Measurements from ENCODE around the gene PCDH1.

Gene PCDH1

DNA sequence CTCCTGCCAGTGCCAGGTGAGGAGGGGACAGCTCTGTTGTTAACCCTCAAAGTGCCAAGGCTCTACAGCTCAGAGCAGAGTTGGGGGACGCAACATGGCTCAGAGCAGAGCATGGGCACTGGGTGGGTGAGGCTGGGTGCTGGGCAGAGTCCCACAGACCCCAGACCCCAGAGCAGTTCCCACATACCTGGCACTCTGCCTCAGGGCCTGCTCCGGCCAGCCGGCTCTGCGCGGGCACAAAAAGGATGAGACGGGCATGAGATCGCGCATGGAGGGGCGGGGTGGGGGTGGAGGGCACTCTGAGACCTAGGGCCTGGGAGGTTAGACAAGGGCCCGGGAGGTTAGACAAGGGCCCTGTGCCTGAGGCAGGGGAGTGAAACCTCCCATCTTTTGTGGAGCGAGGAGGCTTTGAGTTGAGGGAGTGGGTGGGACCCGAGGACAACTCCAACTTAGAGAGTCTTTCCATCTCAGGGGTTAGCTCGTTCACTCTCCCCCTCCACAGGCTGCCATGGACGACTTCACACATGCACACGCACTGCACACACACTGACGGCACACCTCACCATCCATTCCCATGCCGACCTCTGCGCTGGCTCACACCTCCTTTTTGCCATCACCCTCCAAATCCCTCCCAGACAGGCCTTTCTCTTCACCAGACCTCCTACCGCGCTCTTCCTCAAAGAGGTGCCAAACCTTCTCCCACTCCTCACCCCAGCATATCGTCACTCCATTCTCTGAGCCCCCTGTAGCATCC is 22.0 kb downstream of the PCDH1 start:
- peaks cover 14% of the 10 kb centered on the region; the same call in 1 of the 2 replicates for H3K27me3 ChIP-seq (ENCODE audit: low read depth, low read length)
- no peaks in the 10 kb centered on the region for H3K9me3 ChIP-seq (ENCODE audit: insufficient read depth, low read length)
- H3K4me3 ChIP-seq (ENCODE audit: low read length): no peak overlapping the region
- TF ChIP-seq, protein P1, sequence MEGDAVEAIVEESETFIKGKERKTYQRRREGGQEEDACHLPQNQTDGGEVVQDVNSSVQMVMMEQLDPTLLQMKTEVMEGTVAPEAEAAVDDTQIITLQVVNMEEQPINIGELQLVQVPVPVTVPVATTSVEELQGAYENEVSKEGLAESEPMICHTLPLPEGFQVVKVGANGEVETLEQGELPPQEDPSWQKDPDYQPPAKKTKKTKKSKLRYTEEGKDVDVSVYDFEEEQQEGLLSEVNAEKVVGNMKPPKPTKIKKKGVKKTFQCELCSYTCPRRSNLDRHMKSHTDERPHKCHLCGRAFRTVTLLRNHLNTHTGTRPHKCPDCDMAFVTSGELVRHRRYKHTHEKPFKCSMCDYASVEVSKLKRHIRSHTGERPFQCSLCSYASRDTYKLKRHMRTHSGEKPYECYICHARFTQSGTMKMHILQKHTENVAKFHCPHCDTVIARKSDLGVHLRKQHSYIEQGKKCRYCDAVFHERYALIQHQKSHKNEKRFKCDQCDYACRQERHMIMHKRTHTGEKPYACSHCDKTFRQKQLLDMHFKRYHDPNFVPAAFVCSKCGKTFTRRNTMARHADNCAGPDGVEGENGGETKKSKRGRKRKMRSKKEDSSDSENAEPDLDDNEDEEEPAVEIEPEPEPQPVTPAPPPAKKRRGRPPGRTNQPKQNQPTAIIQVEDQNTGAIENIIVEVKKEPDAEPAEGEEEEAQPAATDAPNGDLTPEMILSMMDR (IDR thresholded peaks at IDR 0.05; ENCODE audit: low read depth, low read length): no peak
- TF ChIP-seq EZH2phosphoT487 (IDR thresholded peaks at IDR 0.05; ENCODE audit: low read depth): no peak
- no peaks in the 10 kb centered on the region for H3K79me2 ChIP-seq (ENCODE audit: low read length)
- H2AFZ ChIP-seq (ENCODE audit: low read depth, low read length): no peak overlapping the region
- H3K36me3 ChIP-seq (replicated peaks; ENCODE audit: low read depth, low read length): no peaks in the 10 kb centered on the region
- H3K27ac ChIP-seq (ENCODE audit: low read length): no peak overlapping the region
- H4K20me1 ChIP-seq (ENCODE audit: insufficient read depth, low read length): no peaks in the 10 kb centered on the region
- H3K4me1 ChIP-seq (ENCODE audit: low read length): no peaks in the 10 kb centered on the region
- no peak overlapping the region for H3K9ac ChIP-seq (ENCODE audit: low read length)
- H3K4me2 ChIP-seq (ENCODE audit: low read length): no peak overlapping the region

DNA sequence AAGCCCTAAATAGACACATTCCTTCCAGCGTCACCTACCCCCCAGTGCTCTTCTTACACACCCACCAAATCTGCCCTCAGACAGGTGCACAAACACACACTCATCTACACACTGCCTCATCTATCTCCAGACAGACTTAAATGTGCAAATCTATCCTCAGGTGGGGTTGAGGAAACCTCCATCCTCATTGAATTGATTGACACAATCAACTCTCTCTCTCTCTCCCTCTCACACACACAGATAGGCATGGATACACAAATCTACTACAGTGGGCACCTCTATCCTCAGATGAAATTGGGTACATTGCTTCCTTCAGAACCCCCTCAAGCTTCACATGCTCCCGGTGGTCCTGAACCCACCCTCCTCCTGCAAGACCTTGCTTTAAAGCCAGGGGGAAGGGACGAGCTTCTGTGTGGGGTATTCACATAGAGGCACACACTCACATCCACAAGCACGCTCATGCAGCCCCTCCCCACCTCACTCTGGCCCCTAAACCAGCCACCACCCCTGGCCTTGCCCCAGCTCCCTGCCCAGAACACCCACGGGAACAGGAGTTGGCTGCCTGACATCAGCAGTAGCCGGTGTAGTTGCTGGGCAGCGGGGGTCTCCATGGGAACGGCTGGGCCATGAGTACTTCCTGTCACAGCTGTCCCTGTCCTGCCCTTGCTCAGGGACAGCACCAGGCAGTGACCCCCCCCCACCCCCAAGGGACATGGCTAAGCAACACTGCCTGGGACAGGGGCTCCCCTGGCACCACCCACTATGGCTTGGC is 22.8 kb downstream of the PCDH1 start:
- no peaks in the 10 kb centered on the region for H4K20me1 ChIP-seq (ENCODE audit: insufficient read depth, low read length)
- H2AFZ ChIP-seq (ENCODE audit: low read depth, low read length): no peak overlapping the region
- no peaks in the 10 kb centered on the region for H3K9me3 ChIP-seq (ENCODE audit: insufficient read depth, low read length)
- H3K9ac ChIP-seq (ENCODE audit: low read length): no peak overlapping the region
- H3K4me2 ChIP-seq (ENCODE audit: low read length): no peak overlapping the region
- no peak overlapping the region for H3K4me3 ChIP-seq (ENCODE audit: low read length)
- peaks cover 4% of the 10 kb centered on the region; the same call in 1 of the 2 replicates for H3K4me1 ChIP-seq (ENCODE audit: low read length)
- H3K27ac ChIP-seq (ENCODE audit: low read length): no peak overlapping the region
- no peaks in the 10 kb centered on the region for H3K79me2 ChIP-seq (ENCODE audit: low read length)
- no peaks in the 10 kb centered on the region for H3K36me3 ChIP-seq (replicated peaks; ENCODE audit: low read depth, low read length)
- H3K27me3 ChIP-seq (ENCODE audit: low read depth, low read length): peaks cover 9% of the 10 kb centered on the region; the same call in 1 of the 2 replicates
- TF ChIP-seq EZH2phosphoT487 (IDR thresholded peaks at IDR 0.05; ENCODE audit: low read depth): no peak
- TF ChIP-seq, protein P1 (IDR thresholded peaks at IDR 0.05; ENCODE audit: low read depth, low read length): no peak

DNA sequence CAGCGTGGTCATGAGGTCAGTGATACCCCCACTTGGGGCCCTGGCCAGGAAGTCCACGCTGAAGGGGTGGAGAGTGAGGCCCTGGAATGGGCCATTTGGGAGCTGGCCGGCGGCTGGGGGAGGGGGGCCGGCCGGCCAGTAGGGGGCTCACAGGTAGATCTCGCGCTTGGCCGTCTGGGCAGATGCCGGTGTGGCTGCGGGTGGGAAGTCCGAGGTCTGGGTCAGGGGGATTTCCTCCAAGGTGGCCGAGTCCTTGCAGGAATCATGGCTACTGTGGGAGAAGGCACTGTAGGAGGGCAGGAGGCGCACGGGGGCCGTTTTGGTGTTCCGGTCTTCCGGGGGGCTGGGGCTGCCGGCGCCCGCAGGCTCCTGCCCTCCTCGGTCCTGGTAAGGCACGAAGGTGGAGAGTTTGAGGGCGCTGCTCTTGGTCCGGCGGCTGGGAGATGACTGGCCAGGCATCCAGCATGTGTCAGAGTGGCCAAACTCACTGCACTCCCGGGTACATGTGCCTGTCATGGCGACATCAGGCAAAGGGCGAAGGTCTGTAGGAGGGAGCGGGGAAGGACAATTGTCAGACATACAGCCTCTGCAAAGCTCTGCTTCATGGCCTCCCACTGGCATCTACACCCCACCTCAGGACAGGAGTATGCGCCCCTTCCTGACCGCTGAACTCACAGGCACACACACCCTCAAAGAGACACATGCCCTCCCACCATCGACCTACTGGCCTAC is 24.1 kb downstream of the PCDH1 start:
- Histone ChIP-seq H3K27ac (ENCODE audit: low read length) (no peak overlapping the region), H3K27me3 (ENCODE audit: low read depth, low read length) (no peaks in the 10 kb centered on the region), H3K4me1 (ENCODE audit: low read length) (peaks cover 4% of the 10 kb centered on the region; the same call in 1 of the 2 replicates), H3K9me3 (ENCODE audit: insufficient read depth, low read length) (no peaks in the 10 kb centered on the region), H3K79me2 (ENCODE audit: low read length) (no peaks in the 10 kb centered on the region), H3K4me2 (ENCODE audit: low read length) (no peak overlapping the region), H3K9ac (ENCODE audit: low read length) (no peak overlapping the region), H2AFZ (ENCODE audit: low read depth, low read length) (no peak overlapping the region), H4K20me1 (ENCODE audit: insufficient read depth, low read length) (no peaks in the 10 kb centered on the region), H3K36me3 (replicated peaks; ENCODE audit: low read depth, low read length) (no peaks in the 10 kb centered on the region), H3K4me3 (ENCODE audit: low read length) (no peak overlapping the region)
- TF ChIP-seq, protein P1 (IDR thresholded peaks at IDR 0.05; ENCODE audit: low read depth, low read length): no peak
- no peak for TF ChIP-seq EZH2phosphoT487 (IDR thresholded peaks at IDR 0.05; ENCODE audit: low read depth)

DNA sequence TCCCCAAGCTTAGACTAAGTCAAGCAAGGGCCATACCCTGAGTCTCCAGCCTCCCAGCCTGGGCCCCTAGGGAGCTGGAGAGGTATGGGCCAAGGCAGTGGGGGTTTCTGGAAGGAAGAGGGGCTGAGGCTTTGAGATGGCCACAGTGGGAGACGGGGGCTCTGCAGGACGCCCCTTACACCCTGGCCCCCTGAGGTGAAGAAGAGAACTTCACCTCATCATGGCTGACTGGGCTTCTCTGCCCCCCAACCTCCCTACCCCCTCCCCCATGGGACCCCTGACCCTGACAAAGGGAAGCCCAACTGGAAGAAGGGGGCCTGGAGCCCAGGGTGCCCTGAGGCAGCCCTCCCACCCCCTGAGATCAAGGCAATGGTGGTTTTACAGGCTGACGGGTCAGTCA is 25.8 kb downstream of the PCDH1 start:
- H3K27ac ChIP-seq (ENCODE audit: low read length): no peak overlapping the region
- H3K36me3 ChIP-seq (replicated peaks; ENCODE audit: low read depth, low read length): no peaks in the 10 kb centered on the region
- H3K4me1 ChIP-seq (ENCODE audit: low read length): peaks cover 12% of the 10 kb centered on the region
- no peak overlapping the region for H2AFZ ChIP-seq (ENCODE audit: low read depth, low read length)
- H3K79me2 ChIP-seq (ENCODE audit: low read length): no peaks in the 10 kb centered on the region
- H3K4me3 ChIP-seq (ENCODE audit: low read length): no peak overlapping the region
- no peak overlapping the region for H3K4me2 ChIP-seq (ENCODE audit: low read length)
- TF ChIP-seq, protein P1 (IDR thresholded peaks at IDR 0.05; ENCODE audit: low read depth, low read length): no peak
- no peak for TF ChIP-seq EZH2phosphoT487 (IDR thresholded peaks at IDR 0.05; ENCODE audit: low read depth)
- H3K9me3 ChIP-seq (ENCODE audit: insufficient read depth, low read length): no peaks in the 10 kb centered on the region
- H3K9ac ChIP-seq (ENCODE audit: low read length): no peak overlapping the region
- no peaks in the 10 kb centered on the region for H3K27me3 ChIP-seq (ENCODE audit: low read depth, low read length)
- no peaks in the 10 kb centered on the region for H4K20me1 ChIP-seq (ENCODE audit: insufficient read depth, low read length)

Measured in OCI-LY3 (cell line).